ENCODE data around the gene GYS2. TPM values are rescaled to one million over a fixed set of nuclear protein-coding genes. Genes with fewer than 3 reads are reported as not detected.

GYS2 gene
- total RNA-seq, 1 experiment from 2014 or later = not detected

DNA sequence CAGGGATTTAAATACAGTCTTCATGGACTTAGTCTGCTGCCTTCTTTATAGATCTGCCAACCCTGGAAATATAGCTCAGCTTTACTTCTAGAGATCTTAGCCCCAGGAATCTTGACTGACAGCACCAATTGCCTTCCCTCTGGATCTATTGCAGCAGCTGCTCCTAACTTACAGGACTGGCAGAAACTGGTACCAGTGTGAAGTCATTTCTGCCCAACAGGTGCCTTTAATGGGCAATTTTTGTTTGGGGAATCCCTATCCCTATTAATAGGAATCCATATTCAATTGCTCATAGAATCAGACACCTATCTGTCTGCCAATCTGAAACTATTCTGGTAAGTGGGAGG, 51.3 kb downstream of the GYS2 start:
- Histone ChIP-seq H3K27me3 (ENCODE audit: control insufficient read depth, insufficient read depth, low read length) (no peaks in the 10 kb centered on the region), H3K4me3 (ENCODE audit: low read depth in 2 of 2, low read length in 2 of 2) (no peak overlapping the region), H3K4me1 (ENCODE audit: control insufficient read depth, insufficient read depth, low read length) (no peaks in the 10 kb centered on the region), H3K36me3 (ENCODE audit: control insufficient read depth, insufficient read depth, low read length) (no peaks in the 10 kb centered on the region), H3K9me3 (ENCODE audit: control insufficient read depth, insufficient read depth, low read depth, low read length) (no peaks in the 10 kb centered on the region), H3K27ac (ENCODE audit: low read length) (no peak overlapping the region)
- no peak for DNase-seq (ENCODE audit: low read depth, low spot score)
- in situ Hi-C loops (cut with HindIII; ENCODE audit: low pct_unique_long_range_greater_than_20kb, low sequenced_read_pairs) (no loop called here), intact Hi-C loops (cut with micrococcal nuclease; ENCODE audit: unreplicated experiment) (no loop called here)
- ChIA-PET CTCF (no interaction called here), POLR2A (no interaction called here)
- ATAC-seq = no peak
- BruUV-seq (replicated peaks) = no TSS peak
- no peak for TF ChIP-seq POLR2AphosphoS5 (IDR thresholded peaks at IDR 0.05; ENCODE audit: low read depth, low read length)
- TF ChIP-seq, protein P1, sequence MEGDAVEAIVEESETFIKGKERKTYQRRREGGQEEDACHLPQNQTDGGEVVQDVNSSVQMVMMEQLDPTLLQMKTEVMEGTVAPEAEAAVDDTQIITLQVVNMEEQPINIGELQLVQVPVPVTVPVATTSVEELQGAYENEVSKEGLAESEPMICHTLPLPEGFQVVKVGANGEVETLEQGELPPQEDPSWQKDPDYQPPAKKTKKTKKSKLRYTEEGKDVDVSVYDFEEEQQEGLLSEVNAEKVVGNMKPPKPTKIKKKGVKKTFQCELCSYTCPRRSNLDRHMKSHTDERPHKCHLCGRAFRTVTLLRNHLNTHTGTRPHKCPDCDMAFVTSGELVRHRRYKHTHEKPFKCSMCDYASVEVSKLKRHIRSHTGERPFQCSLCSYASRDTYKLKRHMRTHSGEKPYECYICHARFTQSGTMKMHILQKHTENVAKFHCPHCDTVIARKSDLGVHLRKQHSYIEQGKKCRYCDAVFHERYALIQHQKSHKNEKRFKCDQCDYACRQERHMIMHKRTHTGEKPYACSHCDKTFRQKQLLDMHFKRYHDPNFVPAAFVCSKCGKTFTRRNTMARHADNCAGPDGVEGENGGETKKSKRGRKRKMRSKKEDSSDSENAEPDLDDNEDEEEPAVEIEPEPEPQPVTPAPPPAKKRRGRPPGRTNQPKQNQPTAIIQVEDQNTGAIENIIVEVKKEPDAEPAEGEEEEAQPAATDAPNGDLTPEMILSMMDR (IDR thresholded peaks at IDR 0.05) = no peak
- no peak for TF ChIP-seq SIN3A (IDR thresholded peaks at IDR 0.05; ENCODE audit: borderline replicate concordance, insufficient read depth, low read depth, low read length)
- no peak for TF ChIP-seq TCF7L2 (IDR thresholded peaks at IDR 0.05; ENCODE audit: low read depth, low read length)
- TF ChIP-seq, protein P2, sequence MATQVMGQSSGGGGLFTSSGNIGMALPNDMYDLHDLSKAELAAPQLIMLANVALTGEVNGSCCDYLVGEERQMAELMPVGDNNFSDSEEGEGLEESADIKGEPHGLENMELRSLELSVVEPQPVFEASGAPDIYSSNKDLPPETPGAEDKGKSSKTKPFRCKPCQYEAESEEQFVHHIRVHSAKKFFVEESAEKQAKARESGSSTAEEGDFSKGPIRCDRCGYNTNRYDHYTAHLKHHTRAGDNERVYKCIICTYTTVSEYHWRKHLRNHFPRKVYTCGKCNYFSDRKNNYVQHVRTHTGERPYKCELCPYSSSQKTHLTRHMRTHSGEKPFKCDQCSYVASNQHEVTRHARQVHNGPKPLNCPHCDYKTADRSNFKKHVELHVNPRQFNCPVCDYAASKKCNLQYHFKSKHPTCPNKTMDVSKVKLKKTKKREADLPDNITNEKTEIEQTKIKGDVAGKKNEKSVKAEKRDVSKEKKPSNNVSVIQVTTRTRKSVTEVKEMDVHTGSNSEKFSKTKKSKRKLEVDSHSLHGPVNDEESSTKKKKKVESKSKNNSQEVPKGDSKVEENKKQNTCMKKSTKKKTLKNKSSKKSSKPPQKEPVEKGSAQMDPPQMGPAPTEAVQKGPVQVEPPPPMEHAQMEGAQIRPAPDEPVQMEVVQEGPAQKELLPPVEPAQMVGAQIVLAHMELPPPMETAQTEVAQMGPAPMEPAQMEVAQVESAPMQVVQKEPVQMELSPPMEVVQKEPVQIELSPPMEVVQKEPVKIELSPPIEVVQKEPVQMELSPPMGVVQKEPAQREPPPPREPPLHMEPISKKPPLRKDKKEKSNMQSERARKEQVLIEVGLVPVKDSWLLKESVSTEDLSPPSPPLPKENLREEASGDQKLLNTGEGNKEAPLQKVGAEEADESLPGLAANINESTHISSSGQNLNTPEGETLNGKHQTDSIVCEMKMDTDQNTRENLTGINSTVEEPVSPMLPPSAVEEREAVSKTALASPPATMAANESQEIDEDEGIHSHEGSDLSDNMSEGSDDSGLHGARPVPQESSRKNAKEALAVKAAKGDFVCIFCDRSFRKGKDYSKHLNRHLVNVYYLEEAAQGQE (IDR thresholded peaks at IDR 0.05; ENCODE audit: insufficient read depth in 1 of 2, low read depth in 2 of 2, low read length in 1 of 2) = no peak

DNA sequence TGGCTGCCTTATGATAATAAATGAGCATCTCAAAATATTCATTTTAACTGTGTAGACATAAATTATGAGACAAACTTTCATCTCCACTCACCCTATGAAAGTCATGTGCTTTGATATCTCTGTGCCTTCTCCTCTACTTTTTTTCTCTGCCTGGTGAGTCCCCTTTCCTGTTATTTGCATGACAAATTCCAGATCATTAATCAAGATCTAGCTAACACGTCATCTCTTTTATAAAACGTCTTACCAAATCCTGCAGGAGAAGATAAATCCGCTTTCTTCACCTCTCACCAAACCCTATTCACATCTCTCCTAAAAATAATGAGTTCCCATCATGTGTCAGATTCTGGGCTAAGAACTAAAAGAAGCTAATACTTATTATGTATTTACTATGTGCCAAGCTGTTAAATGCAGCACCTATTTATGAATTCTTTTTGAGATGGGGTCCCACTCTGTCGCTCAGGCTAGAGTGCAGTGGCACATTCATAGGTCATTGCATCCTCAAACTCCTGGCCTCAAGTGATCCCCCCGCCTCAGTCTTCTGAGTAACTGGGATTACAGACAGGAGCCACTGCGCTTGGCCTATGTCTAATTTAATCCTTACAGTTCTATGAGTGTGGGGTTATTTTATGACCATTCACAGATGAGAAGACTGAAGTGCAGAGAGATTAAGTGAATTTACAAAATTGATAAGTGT, 51.9 kb downstream of the GYS2 start:
- Histone ChIP-seq H3K27ac (ENCODE audit: low read length) (no peak overlapping the region), H3K36me3 (ENCODE audit: control insufficient read depth, insufficient read depth, low read length) (no peaks in the 10 kb centered on the region), H3K4me1 (ENCODE audit: control insufficient read depth, insufficient read depth, low read length) (no peaks in the 10 kb centered on the region), H3K9me3 (ENCODE audit: control insufficient read depth, insufficient read depth, low read depth, low read length) (no peaks in the 10 kb centered on the region), H3K27me3 (ENCODE audit: control insufficient read depth, insufficient read depth, low read length) (no peaks in the 10 kb centered on the region), H3K4me3 (ENCODE audit: low read depth in 2 of 2, low read length in 2 of 2) (no peak overlapping the region)
- DNase-seq (ENCODE audit: low read depth, low spot score) (no peak), ATAC-seq (no peak)
- POLR2A ChIA-PET = no interaction called here
- CTCF ChIA-PET = no interaction called here
- BruUV-seq (replicated peaks) = no TSS peak
- intact Hi-C loops (cut with micrococcal nuclease; ENCODE audit: unreplicated experiment) (no loop called here), in situ Hi-C loops (cut with HindIII; ENCODE audit: low pct_unique_long_range_greater_than_20kb, low sequenced_read_pairs) (no loop called here)
- TF ChIP-seq TCF7L2 (IDR thresholded peaks at IDR 0.05; ENCODE audit: low read depth, low read length) = no peak
- TF ChIP-seq, protein P2 (IDR thresholded peaks at IDR 0.05; ENCODE audit: insufficient read depth in 1 of 2, low read depth in 2 of 2, low read length in 1 of 2) = no peak
- TF ChIP-seq POLR2AphosphoS5 (IDR thresholded peaks at IDR 0.05; ENCODE audit: low read depth, low read length) = no peak
- TF ChIP-seq SIN3A (IDR thresholded peaks at IDR 0.05; ENCODE audit: borderline replicate concordance, insufficient read depth, low read depth, low read length) = no peak
- TF ChIP-seq, protein P1 (IDR thresholded peaks at IDR 0.05) = no peak
